GM10248 (cell line): ENCODE results near the gene CTXND1.

Experiments used
- CTCF ChIA-PET: fragments of 300-600 bp; sonication (Branson Sonifier 250); formaldehyde crosslinking; extraction: SDS; loops from one replicate; lab custom pipeline; 2021; ENCODE audit warnings: antibody characterized with exemption; lab: Yijun Ruan, JAX
- POLR2A ChIA-PET: fragments of 350-650 bp; sonication (Branson Sonifier 250); formaldehyde crosslinking; extraction: SDS; loops from one replicate; lab custom pipeline; 2020; ENCODE audit warnings: antibody characterized with exemption; lab: Yijun Ruan, JAX
- DNase-seq: peaks from one replicate; pipeline ENCODE4 v3.0.0; 2012; ENCODE audit errors: extremely low spot score
- TF ChIP-seq, protein P1 (sequence below): IDR thresholded peaks from 2 replicates; pipeline ENCODE4 v1.5.1; 2012; ENCODE audit warnings: mild to moderate bottlenecking, low read depth; ENCODE audit errors: extremely low read depth, missing control alignments, control extremely low read depth

The CTXND1 gene

DNA sequence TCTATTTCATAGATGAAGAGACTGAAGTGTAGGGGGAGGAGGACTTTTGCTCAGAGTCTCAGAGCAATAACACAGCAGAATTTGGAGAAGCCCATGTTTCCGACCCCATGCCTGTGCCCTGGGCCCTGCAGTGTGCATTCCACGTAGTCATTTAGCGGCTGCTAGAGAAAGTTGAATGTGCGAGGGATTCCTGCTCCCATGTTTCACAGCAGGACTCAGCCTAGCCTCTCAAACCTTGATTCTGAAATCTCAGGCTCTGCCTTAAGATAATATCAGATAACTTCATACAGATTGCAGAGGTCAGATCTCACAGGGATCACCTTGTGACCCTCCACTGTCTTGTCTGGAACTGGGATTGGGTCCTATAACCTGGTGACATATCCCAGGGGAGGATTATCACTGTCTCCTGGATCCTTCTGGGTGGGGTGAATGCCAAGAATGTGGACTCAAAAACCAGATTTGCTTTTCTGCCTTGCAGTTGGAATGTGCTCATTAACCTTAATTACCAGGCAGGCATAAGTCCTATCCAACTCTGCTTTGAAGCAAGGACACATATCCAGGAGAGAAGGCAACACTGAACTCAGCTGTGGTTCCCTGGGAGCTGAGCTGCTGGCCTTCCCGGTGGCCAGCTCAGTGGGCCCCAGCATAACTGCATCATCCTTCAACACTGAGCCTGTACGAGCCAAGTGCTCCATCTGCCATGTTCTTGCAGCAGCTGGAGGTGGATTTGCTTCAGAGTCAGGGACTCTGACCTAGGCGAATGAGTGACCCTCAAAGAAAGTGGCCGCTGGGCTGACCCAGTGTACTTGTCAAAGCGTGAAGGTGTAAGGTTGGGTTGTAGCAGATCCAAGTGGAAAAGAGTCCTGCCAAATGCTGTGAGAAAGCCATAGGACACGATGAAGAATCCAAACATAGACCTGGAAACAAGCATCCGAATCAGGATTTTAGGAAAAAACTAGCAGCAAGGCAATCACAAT is 43.0 kb downstream of the CTXND1 start:
- POLR2A ChIA-PET, result no interaction called here
- TF ChIP-seq, protein P1, sequence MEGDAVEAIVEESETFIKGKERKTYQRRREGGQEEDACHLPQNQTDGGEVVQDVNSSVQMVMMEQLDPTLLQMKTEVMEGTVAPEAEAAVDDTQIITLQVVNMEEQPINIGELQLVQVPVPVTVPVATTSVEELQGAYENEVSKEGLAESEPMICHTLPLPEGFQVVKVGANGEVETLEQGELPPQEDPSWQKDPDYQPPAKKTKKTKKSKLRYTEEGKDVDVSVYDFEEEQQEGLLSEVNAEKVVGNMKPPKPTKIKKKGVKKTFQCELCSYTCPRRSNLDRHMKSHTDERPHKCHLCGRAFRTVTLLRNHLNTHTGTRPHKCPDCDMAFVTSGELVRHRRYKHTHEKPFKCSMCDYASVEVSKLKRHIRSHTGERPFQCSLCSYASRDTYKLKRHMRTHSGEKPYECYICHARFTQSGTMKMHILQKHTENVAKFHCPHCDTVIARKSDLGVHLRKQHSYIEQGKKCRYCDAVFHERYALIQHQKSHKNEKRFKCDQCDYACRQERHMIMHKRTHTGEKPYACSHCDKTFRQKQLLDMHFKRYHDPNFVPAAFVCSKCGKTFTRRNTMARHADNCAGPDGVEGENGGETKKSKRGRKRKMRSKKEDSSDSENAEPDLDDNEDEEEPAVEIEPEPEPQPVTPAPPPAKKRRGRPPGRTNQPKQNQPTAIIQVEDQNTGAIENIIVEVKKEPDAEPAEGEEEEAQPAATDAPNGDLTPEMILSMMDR, result no peak
- DNase-seq, result no peak
- CTCF ChIA-PET, result no interaction called here

DNA sequence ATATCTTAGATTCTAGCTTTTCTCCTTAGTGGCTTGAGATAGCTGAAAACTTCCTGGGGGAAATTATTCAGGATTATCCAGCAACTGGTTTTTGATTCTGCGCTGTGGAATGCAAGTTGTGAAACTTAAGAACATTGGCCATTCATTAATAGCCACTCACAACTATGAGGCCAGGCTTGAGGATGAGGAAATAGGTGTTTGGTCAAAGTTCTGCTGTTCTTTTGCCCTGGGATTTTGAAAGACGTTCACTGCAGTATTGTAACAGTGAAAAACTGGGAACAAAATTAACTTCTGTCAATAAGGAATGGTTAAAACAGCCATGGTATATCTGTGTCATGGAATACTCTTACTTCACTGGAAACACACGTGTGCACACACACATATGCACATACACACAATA is 44.1 kb downstream of the CTXND1 start:
- TF ChIP-seq, protein P1, result no peak
- ChIA-PET CTCF (no interaction called here), POLR2A (no interaction called here)
- no peak for DNase-seq

- DNase-seq, result no peak
- CTCF ChIA-PET, result interaction anchor here (1.4 kb wide), 1 partner anchor 865 kb away, joined by 3 read pairs; no protein-coding TSS in a partner anchor
- POLR2A ChIA-PET, result no interaction called here
- TF ChIP-seq, protein P1, result no peak
These were observed 47.8 kb downstream of the CTXND1 start for GRCh38 chr15:80204231-80204630.

DNA sequence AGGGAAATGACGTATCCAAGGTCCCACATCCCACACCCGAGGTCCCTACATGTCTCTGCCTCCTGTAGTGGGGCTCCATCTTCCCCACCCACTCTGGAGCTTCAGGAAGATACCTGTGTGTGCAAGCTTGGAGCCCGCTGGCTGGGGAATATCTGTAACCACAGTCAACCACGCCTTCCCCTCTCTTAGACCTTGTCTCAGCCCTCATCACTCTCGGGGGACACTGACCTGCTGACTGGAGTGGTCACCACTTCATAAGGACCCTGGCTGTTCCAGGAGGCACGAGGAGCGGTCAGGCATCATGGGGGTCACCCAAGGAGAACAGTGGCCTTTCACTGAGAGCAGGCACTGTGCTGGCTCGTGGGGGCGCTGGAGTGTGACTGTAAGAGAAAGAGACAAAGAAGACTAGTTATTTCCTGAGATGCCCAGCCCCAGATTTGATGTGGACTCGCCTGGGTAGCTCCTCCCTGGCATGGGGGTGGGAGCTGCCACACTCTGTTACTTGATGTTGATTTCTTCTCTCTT is 48.6 kb downstream of the CTXND1 start:
- no peak for DNase-seq
- CTCF ChIA-PET, result interaction anchor here (1.4 kb wide), 1 partner anchor 864 kb away, joined by 3 read pairs; no protein-coding TSS in a partner anchor
- TF ChIP-seq, protein P1, result no peak
- POLR2A ChIA-PET, result no interaction called here

DNA sequence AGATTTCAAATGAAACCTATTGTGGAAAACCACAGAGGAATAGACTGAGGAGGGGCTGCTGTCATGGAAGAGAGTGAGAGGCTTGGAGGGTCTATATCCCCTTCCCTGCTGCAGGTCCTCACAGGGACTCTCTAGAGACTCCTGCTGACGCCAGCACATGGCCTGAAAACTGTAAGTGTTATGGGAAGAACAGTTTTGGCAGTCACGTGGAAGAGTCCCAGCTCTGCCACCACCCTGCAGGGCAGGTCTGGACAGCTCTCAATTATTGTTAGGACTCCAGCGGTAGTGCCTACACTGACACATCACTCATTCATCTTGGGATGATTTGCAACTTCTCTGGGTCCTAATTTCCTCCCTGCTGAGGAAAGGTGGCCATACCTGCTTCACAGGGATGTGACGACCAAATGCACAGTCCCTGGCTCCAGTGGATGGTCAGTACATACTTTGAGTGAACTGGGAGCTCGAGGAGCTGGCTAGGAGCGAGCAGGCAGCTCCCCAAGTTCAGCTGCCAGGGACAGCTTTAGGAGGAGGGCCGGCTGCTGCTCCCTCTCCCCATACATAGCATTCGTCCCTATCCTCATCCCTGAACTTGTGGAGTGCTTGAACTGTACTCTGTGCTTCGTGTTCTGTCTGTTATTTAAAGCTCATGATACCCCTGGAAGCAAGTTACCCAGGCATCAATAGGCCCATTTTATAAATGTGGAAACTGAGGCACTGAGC is 49.2 kb downstream of the CTXND1 start:
- TF ChIP-seq, protein P1, result no peak
- ChIA-PET POLR2A (no interaction called here), CTCF (interaction anchor here (1.4 kb wide), 1 partner anchor 863 kb away, joined by 3 read pairs; no protein-coding TSS in a partner anchor)
- DNase-seq, result no peak

GRCh38 chr15:80202016-80202315 is 50.0 kb downstream of the CTXND1 start:
- TF ChIP-seq, protein P1, result no peak
- CTCF ChIA-PET, result no interaction called here
- POLR2A ChIA-PET, result no interaction called here
- no peak for DNase-seq
